PC-3 (cell line): ENCODE measurements around the gene TMEM174.

Experiments
- CTCF ChIP-seq: fragments of 300-600 bp; sonication (generic); conservative IDR thresholded peaks from 2 replicates; pipeline ENCODE4 v1.5.1; 2017; ENCODE audit warnings: antibody characterized with exemption, low read depth, mild to moderate bottlenecking, low read length
- EZH2 ChIP-seq: fragments of 300-600 bp; sonication (generic); IDR thresholded peaks from one replicate; pipeline ENCODE4 v1.6.1; 2017; ENCODE audit warnings: antibody characterized with exemption, mild to moderate bottlenecking, low read length; ENCODE audit not compliant: unreplicated experiment

- TF ChIP-seq CTCF = no peak
- no peak for TF ChIP-seq EZH2
Observed at GRCh38 chr5:73158313-73158712, 14.7 kb upstream of the TMEM174 start.
